GM12878 (cell line): ENCODE results near the gene POU4F1. TPM values are rescaled to one million over a fixed set of nuclear protein-coding genes. Genes with fewer than 3 reads are reported as not detected.

ENCODE experiments used
- ATAC-seq: fragments of 200-7000 bp; cut with Tn5 transposase; 3 replicates; pipeline ENCODE4 v1.9.1; 2020; ENCODE audit warnings: mild to moderate bottlenecking, moderate library complexity
- BruUV-seq: library from RNA; stranded (reverse); fragments of 400-500 nt; replicated peaks from 2 replicates; lab custom pipeline; 2021; lab: Mats Ljungman, UMichigan
- CTCF ChIA-PET: fragments of 300-600 bp; sonication (Branson Sonifier 250); formaldehyde crosslinking; extraction: SDS; loops from one replicate; lab custom pipeline; 2021; ENCODE audit warnings: inconsistent platforms; lab: Yijun Ruan, JAX
- POLR2A ChIA-PET: fragments of 350-600 bp; formaldehyde crosslinking; extraction: SDS; loops from one replicate; lab custom pipeline; 2021; ENCODE audit warnings: inconsistent platforms; lab: Charles Lee
- RAD21 ChIA-PET: fragments of 300-600 bp; sonication (Branson Sonifier 250); formaldehyde crosslinking; loops from one replicate; lab custom pipeline; 2023; ENCODE audit warnings: antibody characterized with exemption; ENCODE audit not compliant: unreplicated experiment; lab: Charles Lee
- SMC1A ChIA-PET: fragments of 300-600 bp; sonication (Branson Sonifier 250); formaldehyde crosslinking; loops from one replicate; lab custom pipeline; 2023; ENCODE audit not compliant: unreplicated experiment, uncharacterized antibody; lab: Charles Lee
- DNase-seq: peaks from one replicate; pipeline ENCODE4 v3.0.0-alpha.2; 2011; ENCODE audit warnings: low read depth, low spot score
- FAIRE-seq: peaks from 3 replicates; lab custom pipeline; 2011; peaks lifted over from hg19 to GRCh38; lab: Jason Lieb, UNC
- H2AFZ ChIP-seq: 2 replicates; pipeline ENCODE4 v1.6.0; 2011; ENCODE audit warnings: low read depth, low read length, control low read depth; ENCODE audit not compliant: control insufficient read depth
- H3K27ac ChIP-seq: 2 replicates; pipeline ENCODE4 v1.5.1; 2011; ENCODE audit warnings: control low read depth; ENCODE audit not compliant: control insufficient read depth, insufficient read depth
- H3K27me3 ChIP-seq, 2 experiments: replicated peaks in 1 of 2; 2 replicates each; pipeline versions ENCODE4 v1.6.0 to v1.6.1; 2011; ENCODE audit warnings: low read length in 1 of 2; ENCODE audit not compliant: control insufficient read depth in 2 of 2, insufficient read depth in 2 of 2
- H3K36me3 ChIP-seq, 2 experiments: 2 replicates each; pipeline ENCODE4 v1.5.1; 2011; ENCODE audit warnings: low read length in 1 of 2; ENCODE audit not compliant: control insufficient read depth in 2 of 2, insufficient read depth in 2 of 2
- H3K4me1 ChIP-seq: 2 replicates; pipeline ENCODE4 v1.6.1; 2011; ENCODE audit warnings: mild to moderate bottlenecking, low read length, moderate library complexity, mixed read lengths; ENCODE audit not compliant: control insufficient read depth, insufficient read depth
- H3K4me2 ChIP-seq: 2 replicates; pipeline ENCODE4 v1.6.0; 2011; ENCODE audit warnings: control low read depth; ENCODE audit not compliant: control insufficient read depth, insufficient read depth
- H3K4me3 ChIP-seq: fragments of 200-600 bp; sonication (generic); 2 replicates; pipeline ENCODE4 v1.5.1; 2016
- H3K79me2 ChIP-seq: 2 replicates; pipeline ENCODE4 v1.6.0; 2011; ENCODE audit warnings: low read length; ENCODE audit not compliant: control insufficient read depth, insufficient read depth
- H3K9ac ChIP-seq: 2 replicates; pipeline ENCODE4 v1.8.0; 2011; ENCODE audit warnings: low read length, control low read depth, mixed read lengths; ENCODE audit not compliant: control insufficient read depth, insufficient read depth
- H3K9me3 ChIP-seq: replicated peaks from 3 replicates; pipeline ENCODE4 v1.5.1; 2011; ENCODE audit warnings: mild to moderate bottlenecking, low read length; ENCODE audit not compliant: control insufficient read depth, insufficient read depth
- H4K20me1 ChIP-seq: 2 replicates; pipeline ENCODE4 v1.6.0; 2011; ENCODE audit not compliant: control insufficient read depth, insufficient read depth
- HSF1 ChIP-seq: fragments of 150-350 bp; IDR thresholded peaks from 2 replicates; pipeline ENCODE4 v1.6.1; 2014; ENCODE audit warnings: mild to moderate bottlenecking, low read depth, low read length
- NFXL1 ChIP-seq: fragments of 450-650 bp; IDR thresholded peaks from 2 replicates; pipeline ENCODE4 v1.6.1; 2017; ENCODE audit warnings: antibody characterized with exemption, mild to moderate bottlenecking, borderline replicate concordance
- RAD21 ChIP-seq: IDR thresholded peaks from 2 replicates; pipeline ENCODE4 v1.6.1; 2011; ENCODE audit warnings: mild to moderate bottlenecking, low read depth, low read length, moderate library complexity; ENCODE audit not compliant: insufficient read depth
- RELA ChIP-seq: fragments of 450-650 bp; IDR thresholded peaks from 2 replicates; pipeline ENCODE4 v1.8.0; 2014; ENCODE audit warnings: borderline replicate concordance; ENCODE audit not compliant: partially characterized antibody
- SREBF1 ChIP-seq: IDR thresholded peaks from 2 replicates; pipeline ENCODE4 v1.6.1; 2012; ENCODE audit warnings: mild to moderate bottlenecking, low read length
- TARDBP ChIP-seq: IDR thresholded peaks from 2 replicates; pipeline ENCODE4 v1.6.1; 2016; ENCODE audit warnings: borderline replicate concordance
- WGBS: methylation state at CpG from one replicate; pipeline ENCODE4 v1.1.6; 2016; ENCODE audit warnings: low lambda C conversion rate; ENCODE audit not compliant: insufficient replicate concordance, insufficient coverage; ENCODE audit errors: missing lambda C conversion rate; 5-methylcytosine and 5-hydroxymethylcytosine counted together
- in situ Hi-C: fragments of 300-500 bp; cut with MboI; formaldehyde crosslinking; loops from 9 replicates; pipeline ENCODE4 v1.14.3; 2018; ENCODE audit warnings: mixed read lengths
- intact Hi-C: fragments of 100-400 bp; cut with micrococcal nuclease; formaldehyde crosslinking; loops from one replicate; pipeline ENCODE4 v1.14.2; 2022; ENCODE audit not compliant: unreplicated experiment
- polyA plus RNA-seq, 11 experiments: library from polyadenylated mRNA; depleted of rRNA in 4 of 11; unstranded in 6 of 11; stranded (reverse) in 5 of 11; fragments of >200 nt; fragmentation: Nextera tagmentation in 4 of 11; fragmentation: Illumina TruSeq in 1 of 11; extraction: Ambion mirVana in 4 of 11; extraction: Trizol in 1 of 11; gene quantifications; 1 replicate in 1 of 11; 2 replicates in 10 of 11; pipeline versions ENCODE4 v1.2.1 to v1.2.3, GENCODE V29; 2011 to 2016; ENCODE audit warnings: inconsistent platforms in 2 of 11, missing spikeins in 2 of 11, low read depth in 1 of 11
- total RNA-seq, 4 experiments: library from RNA; depleted of rRNA in 3 of 4; stranded (reverse); fragments of >200 nt in 3 of 4; fragmentation: Illumina TruSeq in 1 of 4; extraction: Trizol in 1 of 4; gene quantifications; 2 replicates each; pipeline versions ENCODE4 v1.2.1 to v1.2.3, GENCODE V29; 2013 to 2021
- TF ChIP-seq, protein P1 (sequence below): fragments of 450-650 bp; IDR thresholded peaks from 2 replicates; pipeline ENCODE4 v1.6.1; 2017; ENCODE audit warnings: mild to moderate bottlenecking
- TF ChIP-seq, protein P2 (sequence below), 3 experiments: IDR thresholded peaks in 2 of 3; conservative IDR thresholded peaks in 1 of 3; 2 replicates each; pipeline ENCODE4 v1.5.1; 2011; ENCODE audit warnings: low read depth in 3 of 3, low read length in 3 of 3, mild to moderate bottlenecking in 3 of 3, control low read depth in 2 of 3, moderate library complexity in 2 of 3, inconsistent platforms in 1 of 3, mixed read lengths in 1 of 3; ENCODE audit not compliant: control insufficient read depth in 2 of 3, insufficient read depth in 1 of 3; ENCODE audit errors: extremely low read depth in 1 of 3
- TF ChIP-seq, protein P3 (sequence below): fragments of 450-650 bp; formaldehyde crosslinking; IDR thresholded peaks from 2 replicates; pipeline ENCODE4 v1.5.0; 2022; ENCODE audit warnings: mild to moderate bottlenecking, missing genetic modification characterization

Gene POU4F1
- total and polyA plus RNA-seq, 10 of the 15 experiments (the other 5 are each of a cell fraction or from before 2014, with no cell fraction given): 0.01 to 0.14 (median 0.02) TPM; not detected in 5

DNA sequence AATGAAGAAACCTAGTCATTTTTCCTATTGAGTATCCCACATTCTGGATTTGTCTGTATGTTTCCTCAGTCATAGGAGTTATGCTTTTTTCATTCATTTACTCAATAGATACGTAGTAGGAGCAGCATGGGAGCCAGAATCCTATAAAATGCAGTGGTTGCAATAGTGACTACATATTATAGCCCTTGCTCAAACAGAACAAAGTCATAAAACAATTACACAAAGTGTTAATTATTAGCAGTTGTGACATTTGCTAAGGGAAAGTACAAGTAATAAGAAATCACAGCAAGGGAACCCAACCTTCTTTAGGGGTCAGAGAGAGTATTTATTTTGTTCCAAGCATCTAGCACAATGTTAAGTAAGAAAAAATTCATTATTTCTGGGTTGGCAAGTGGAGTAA lies 27.7 kb upstream of the POU4F1 start (continued):
- TF ChIP-seq, protein P1, sequence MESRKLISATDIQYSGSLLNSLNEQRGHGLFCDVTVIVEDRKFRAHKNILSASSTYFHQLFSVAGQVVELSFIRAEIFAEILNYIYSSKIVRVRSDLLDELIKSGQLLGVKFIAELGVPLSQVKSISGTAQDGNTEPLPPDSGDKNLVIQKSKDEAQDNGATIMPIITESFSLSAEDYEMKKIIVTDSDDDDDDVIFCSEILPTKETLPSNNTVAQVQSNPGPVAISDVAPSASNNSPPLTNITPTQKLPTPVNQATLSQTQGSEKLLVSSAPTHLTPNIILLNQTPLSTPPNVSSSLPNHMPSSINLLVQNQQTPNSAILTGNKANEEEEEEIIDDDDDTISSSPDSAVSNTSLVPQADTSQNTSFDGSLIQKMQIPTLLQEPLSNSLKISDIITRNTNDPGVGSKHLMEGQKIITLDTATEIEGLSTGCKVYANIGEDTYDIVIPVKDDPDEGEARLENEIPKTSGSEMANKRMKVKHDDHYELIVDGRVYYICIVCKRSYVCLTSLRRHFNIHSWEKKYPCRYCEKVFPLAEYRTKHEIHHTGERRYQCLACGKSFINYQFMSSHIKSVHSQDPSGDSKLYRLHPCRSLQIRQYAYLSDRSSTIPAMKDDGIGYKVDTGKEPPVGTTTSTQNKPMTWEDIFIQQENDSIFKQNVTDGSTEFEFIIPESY: no peak
- TF ChIP-seq HSF1: no peak
- TF ChIP-seq NFXL1: no peak
- no peak for TF ChIP-seq SREBF1

DNA sequence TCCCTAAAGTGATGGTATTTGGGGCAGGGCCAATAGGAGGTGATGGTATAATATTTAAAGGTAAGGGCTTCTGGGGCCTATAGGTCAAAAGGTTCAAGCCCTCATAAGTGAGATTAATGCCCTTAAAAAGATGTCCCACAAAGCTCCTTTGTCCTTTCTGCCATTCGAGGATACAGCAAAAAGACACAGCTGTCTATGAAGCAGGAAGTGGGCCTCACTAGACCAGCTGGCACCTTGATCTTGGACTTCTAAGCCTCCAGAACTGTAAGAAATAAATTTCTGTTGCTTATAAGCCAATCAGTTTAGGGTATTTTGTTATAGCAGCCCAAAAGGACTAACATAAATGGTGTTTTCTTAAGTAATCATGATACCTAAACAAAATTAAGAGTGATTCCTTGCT lies 27.2 kb upstream of the POU4F1 start:
- H4K20me1 ChIP-seq: no peaks in the 10 kb centered on the region
- intact Hi-C loops: no loop called here
- ChIA-PET CTCF (no interaction called here), POLR2A (interaction anchor here (1.4 kb wide), 1 partner anchor 10 kb away, joined by 4 read pairs; no protein-coding TSS in a partner anchor)
- no peaks in the 10 kb centered on the region for H3K9me3 ChIP-seq
- no peaks in the 10 kb centered on the region for H3K27me3 ChIP-seq
- H3K4me3 ChIP-seq: no peak overlapping the region
- FAIRE-seq: no peak
- H3K27ac ChIP-seq: no peak overlapping the region
- in situ Hi-C loops: loop anchor here (25.0 kb wide), 1 partner anchor 1618 kb away; no protein-coding TSS in a partner anchor
- TF ChIP-seq, protein P2, sequence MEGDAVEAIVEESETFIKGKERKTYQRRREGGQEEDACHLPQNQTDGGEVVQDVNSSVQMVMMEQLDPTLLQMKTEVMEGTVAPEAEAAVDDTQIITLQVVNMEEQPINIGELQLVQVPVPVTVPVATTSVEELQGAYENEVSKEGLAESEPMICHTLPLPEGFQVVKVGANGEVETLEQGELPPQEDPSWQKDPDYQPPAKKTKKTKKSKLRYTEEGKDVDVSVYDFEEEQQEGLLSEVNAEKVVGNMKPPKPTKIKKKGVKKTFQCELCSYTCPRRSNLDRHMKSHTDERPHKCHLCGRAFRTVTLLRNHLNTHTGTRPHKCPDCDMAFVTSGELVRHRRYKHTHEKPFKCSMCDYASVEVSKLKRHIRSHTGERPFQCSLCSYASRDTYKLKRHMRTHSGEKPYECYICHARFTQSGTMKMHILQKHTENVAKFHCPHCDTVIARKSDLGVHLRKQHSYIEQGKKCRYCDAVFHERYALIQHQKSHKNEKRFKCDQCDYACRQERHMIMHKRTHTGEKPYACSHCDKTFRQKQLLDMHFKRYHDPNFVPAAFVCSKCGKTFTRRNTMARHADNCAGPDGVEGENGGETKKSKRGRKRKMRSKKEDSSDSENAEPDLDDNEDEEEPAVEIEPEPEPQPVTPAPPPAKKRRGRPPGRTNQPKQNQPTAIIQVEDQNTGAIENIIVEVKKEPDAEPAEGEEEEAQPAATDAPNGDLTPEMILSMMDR (IDR thresholded peaks at IDR 0.05 in 2 of 3, conservative IDR thresholded peaks at IDR 0.05 in 1 of 3; ENCODE audit: control insufficient read depth in 2 of 3, extremely low read depth in 1 of 3, insufficient read depth in 1 of 3, low read depth in 3 of 3, low read length in 3 of 3): no peak
- TF ChIP-seq, protein P3, sequence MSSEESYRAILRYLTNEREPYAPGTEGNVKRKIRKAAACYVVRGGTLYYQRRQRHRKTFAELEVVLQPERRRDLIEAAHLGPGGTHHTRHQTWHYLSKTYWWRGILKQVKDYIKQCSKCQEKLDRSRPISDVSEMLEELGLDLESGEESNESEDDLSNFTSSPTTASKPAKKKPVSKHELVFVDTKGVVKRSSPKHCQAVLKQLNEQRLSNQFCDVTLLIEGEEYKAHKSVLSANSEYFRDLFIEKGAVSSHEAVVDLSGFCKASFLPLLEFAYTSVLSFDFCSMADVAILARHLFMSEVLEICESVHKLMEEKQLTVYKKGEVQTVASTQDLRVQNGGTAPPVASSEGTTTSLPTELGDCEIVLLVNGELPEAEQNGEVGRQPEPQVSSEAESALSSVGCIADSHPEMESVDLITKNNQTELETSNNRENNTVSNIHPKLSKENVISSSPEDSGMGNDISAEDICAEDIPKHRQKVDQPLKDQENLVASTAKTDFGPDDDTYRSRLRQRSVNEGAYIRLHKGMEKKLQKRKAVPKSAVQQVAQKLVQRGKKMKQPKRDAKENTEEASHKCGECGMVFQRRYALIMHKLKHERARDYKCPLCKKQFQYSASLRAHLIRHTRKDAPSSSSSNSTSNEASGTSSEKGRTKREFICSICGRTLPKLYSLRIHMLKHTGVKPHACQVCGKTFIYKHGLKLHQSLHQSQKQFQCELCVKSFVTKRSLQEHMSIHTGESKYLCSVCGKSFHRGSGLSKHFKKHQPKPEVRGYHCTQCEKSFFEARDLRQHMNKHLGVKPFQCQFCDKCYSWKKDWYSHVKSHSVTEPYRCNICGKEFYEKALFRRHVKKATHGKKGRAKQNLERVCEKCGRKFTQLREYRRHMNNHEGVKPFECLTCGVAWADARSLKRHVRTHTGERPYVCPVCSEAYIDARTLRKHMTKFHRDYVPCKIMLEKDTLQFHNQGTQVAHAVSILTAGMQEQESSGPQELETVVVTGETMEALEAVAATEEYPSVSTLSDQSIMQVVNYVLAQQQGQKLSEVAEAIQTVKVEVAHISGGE (CRISPR knock-in tag): no peak
- TF ChIP-seq RELA: no peak
- no peak for TF ChIP-seq RAD21
- no peak for TF ChIP-seq TARDBP
- TF ChIP-seq, all 136 proteins: peak for 0
- DNase-seq: no peak
- no peak for ATAC-seq
- H3K79me2 ChIP-seq: no peaks in the 10 kb centered on the region
- peaks cover 1 to 11% of the 10 kb centered on the region in 2 experiments; a peak in 3 of 4 replicates for H3K36me3 ChIP-seq
- H2AFZ ChIP-seq: no peak overlapping the region
- ChIA-PET RAD21 (no interaction called here), SMC1A (interaction anchor here (1.2 kb wide), 1 partner anchor 9 kb away, joined by 4 read pairs; no protein-coding TSS in a partner anchor)
- no TSS peak for BruUV-seq
- no peak overlapping the region for H3K9ac ChIP-seq
- no peaks in the 10 kb centered on the region for H3K4me1 ChIP-seq
- 93% methylated on average over 1 of the region's 1 CpG for WGBS
- H3K4me2 ChIP-seq: no peak overlapping the region
